HEK293T (cell line): Measurements from ENCODE around the gene ZDHHC8.

ENCODE experiments used
- CTCF ChIA-PET: fragments of 350-600 bp; formaldehyde crosslinking; extraction: SDS; loops from one replicate; lab custom pipeline; 2021; ENCODE audit warnings: antibody characterized with exemption, inconsistent platforms; lab: Yijun Ruan, JAX
- POLR2A ChIA-PET: fragments of 350-600 bp; formaldehyde crosslinking; extraction: SDS; loops from one replicate; lab custom pipeline; 2020; ENCODE audit warnings: antibody characterized with exemption, inconsistent platforms; lab: Yijun Ruan, JAX
- DNase-seq: peaks from one replicate; pipeline ENCODE4 v3.0.0; 2012; ENCODE audit warnings: mixed read lengths; ENCODE audit errors: extremely low spot score
- ARNT ChIP-seq: fragments of 450-650 bp; IDR thresholded peaks from 2 replicates; pipeline ENCODE4 v1.6.1; 2017; ENCODE audit warnings: mild to moderate bottlenecking
- BHLHE40 ChIP-seq: fragments of 450-650 bp; IDR thresholded peaks from 2 replicates; pipeline ENCODE4 v1.6.1; 2016; ENCODE audit warnings: mild to moderate bottlenecking, moderate library complexity, borderline replicate concordance
- CTBP1 ChIP-seq: fragments of 450-650 bp; IDR thresholded peaks from 2 replicates; pipeline ENCODE4 v1.6.1; 2016; ENCODE audit warnings: borderline replicate concordance
- ELF4 ChIP-seq: fragments of 450-650 bp; IDR thresholded peaks from 2 replicates; pipeline ENCODE4 v1.6.1; 2017; ENCODE audit warnings: antibody characterized with exemption
- FOXA1 ChIP-seq: fragments of 450-650 bp; IDR thresholded peaks from 2 replicates; pipeline ENCODE4 v1.6.1; 2016; ENCODE audit warnings: mild to moderate bottlenecking
- FOXK2 ChIP-seq: fragments of 450-650 bp; IDR thresholded peaks from 2 replicates; pipeline ENCODE4 v1.6.1; 2016; ENCODE audit warnings: mild to moderate bottlenecking
- FOXM1 ChIP-seq: fragments of 450-650 bp; IDR thresholded peaks from 2 replicates; pipeline ENCODE4 v1.6.1; 2017; ENCODE audit warnings: mild to moderate bottlenecking, borderline replicate concordance
- HDGF ChIP-seq: fragments of 450-650 bp; IDR thresholded peaks from 2 replicates; pipeline ENCODE4 v1.6.1; 2017; ENCODE audit warnings: antibody characterized with exemption, borderline replicate concordance
- L3MBTL2 ChIP-seq: fragments of 450-650 bp; conservative IDR thresholded peaks from 2 replicates; pipeline ENCODE4 v1.6.1; 2016; ENCODE audit warnings: mild to moderate bottlenecking
- LEF1 ChIP-seq: fragments of 450-650 bp; IDR thresholded peaks from 2 replicates; pipeline ENCODE4 v1.6.1; 2017; ENCODE audit warnings: mild to moderate bottlenecking, borderline replicate concordance
- NFRKB ChIP-seq: fragments of 450-650 bp; IDR thresholded peaks from 2 replicates; pipeline ENCODE4 v1.6.1; 2016; ENCODE audit warnings: mild to moderate bottlenecking, moderate library complexity
- PKNOX1 ChIP-seq: fragments of 450-650 bp; IDR thresholded peaks from 2 replicates; pipeline ENCODE4 v1.6.1; 2016
- SP1 ChIP-seq: fragments of 450-650 bp; IDR thresholded peaks from 2 replicates; pipeline ENCODE4 v1.6.1; 2017
- SUZ12 ChIP-seq: fragments of 450-650 bp; IDR thresholded peaks from 2 replicates; pipeline ENCODE4 v1.6.1; 2016; ENCODE audit warnings: mild to moderate bottlenecking
- TARDBP ChIP-seq: fragments of 450-650 bp; IDR thresholded peaks from 2 replicates; pipeline ENCODE4 v1.6.1; 2016
- ZNF384 ChIP-seq: fragments of 450-650 bp; IDR thresholded peaks from 2 replicates; pipeline ENCODE4 v1.6.1; 2016

The ZDHHC8 gene

GRCh38 chr22:20153945-20154344, 22.3 kb downstream of the ZDHHC8 start:
- TF ChIP-seq FOXM1 (no peak), FOXA1 (no peak), ELF4 (no peak), HDGF (no peak), SP1 (no peak), ZNF384 (no peak)
- ChIA-PET POLR2A (no interaction called here), CTCF (interaction anchor here (0.6 to 1.6 kb wide), 3 partner anchors 84 to 131 kb away, joined by 3 to 5 read pairs (median 3); no protein-coding TSS in a partner anchor)
- DNase-seq: no peak

GRCh38 chr22:20154602-20155187, 23.1 kb downstream of the ZDHHC8 start:
- POLR2A ChIA-PET: no interaction called here
- DNase-seq: no peak
- TF ChIP-seq L3MBTL2 (no peak), CTBP1 (no peak), HDGF (no peak)
- CTCF ChIA-PET: interaction anchor here (1.6 kb wide), 1 partner anchor 84 kb away, joined by 5 read pairs; no protein-coding TSS in a partner anchor

GRCh38 chr22:20155330-20156041, 23.9 kb downstream of the ZDHHC8 start:
- TF ChIP-seq LEF1 (no peak), SUZ12 (no peak), SP1 (no peak), ZNF384 (no peak), ELF4 (no peak)
- DNase-seq: no peak
- POLR2A ChIA-PET: no interaction called here
- CTCF ChIA-PET: interaction anchor here (0.7 kb wide), 1 partner anchor 81 kb away, joined by 3 read pairs; no protein-coding TSS in a partner anchor

- ChIA-PET CTCF (interaction anchor here (0.7 kb wide), 1 partner anchor 80 kb away, joined by 3 read pairs; no protein-coding TSS in a partner anchor), POLR2A (no interaction called here)
- no peak for TF ChIP-seq NFRKB
- no peak for TF ChIP-seq FOXM1
- no peak for TF ChIP-seq SP1
- no peak for TF ChIP-seq ZNF384
- TF ChIP-seq HDGF: no peak
- no peak for TF ChIP-seq ELF4
- no peak for TF ChIP-seq TARDBP
- no peak for TF ChIP-seq CTBP1
- no peak for TF ChIP-seq ARNT
- no peak for TF ChIP-seq LEF1
- no peak for TF ChIP-seq FOXA1
- no peak for TF ChIP-seq L3MBTL2
- DNase-seq: no peak
Observed at GRCh38 chr22:20156042-20156389, 24.4 kb downstream of the ZDHHC8 start.

- DNase-seq: peak; percentile 94
- ChIA-PET POLR2A (interaction anchor here (0.7 to 1.1 kb wide), 2 partner anchors 82 to 163 kb away, joined by 3 to 7 read pairs; partner anchors contain the start of gene DGCR6L), CTCF (interaction anchor here (0.5 to 2.0 kb wide), 8 partner anchors 35 to 828 kb away, joined by 3 to 27 read pairs (median 4); no protein-coding TSS in a partner anchor)
- TF ChIP-seq ARNT (0 out of 2 replicates have a peak, but pooled peaks have one; percentile 26), CTBP1 (no peak)
Observed at GRCh38 chr22:20156611-20157429, 25.2 kb downstream of the ZDHHC8 start.

- DNase-seq: no peak
- ChIA-PET POLR2A (interaction anchor here (0.7 to 1.1 kb wide), 2 partner anchors 81 to 162 kb away, joined by 3 to 7 read pairs; partner anchors contain the start of gene DGCR6L), CTCF (interaction anchor here (0.5 to 2.0 kb wide), 8 partner anchors 34 to 827 kb away, joined by 3 to 27 read pairs (median 4); no protein-coding TSS in a partner anchor)
- TF ChIP-seq PKNOX1 (no peak), FOXM1 (no peak), TARDBP (no peak), NFRKB (no peak), ZNF384 (no peak), FOXA1 (no peak), HDGF (no peak), L3MBTL2 (no peak), SP1 (no peak), CTBP1 (no peak), LEF1 (no peak), BHLHE40 (no peak), SUZ12 (no peak), ELF4 (no peak), FOXK2 (no peak), ARNT (no peak)
Observed at GRCh38 chr22:20157430-20158183, 26.0 kb downstream of the ZDHHC8 start.
